ENCODE data around the gene GTPBP4. TPM values are rescaled to one million over a fixed set of nuclear protein-coding genes. Genes with fewer than 3 reads are reported as not detected.

Gene GTPBP4
- total and polyA plus RNA-seq, 9 of the 15 experiments (the other 6 are each of a cell fraction or from before 2014, with no cell fraction given), result 79.0 to 155 (median 128) TPM

- TF ChIP-seq, protein P1, sequence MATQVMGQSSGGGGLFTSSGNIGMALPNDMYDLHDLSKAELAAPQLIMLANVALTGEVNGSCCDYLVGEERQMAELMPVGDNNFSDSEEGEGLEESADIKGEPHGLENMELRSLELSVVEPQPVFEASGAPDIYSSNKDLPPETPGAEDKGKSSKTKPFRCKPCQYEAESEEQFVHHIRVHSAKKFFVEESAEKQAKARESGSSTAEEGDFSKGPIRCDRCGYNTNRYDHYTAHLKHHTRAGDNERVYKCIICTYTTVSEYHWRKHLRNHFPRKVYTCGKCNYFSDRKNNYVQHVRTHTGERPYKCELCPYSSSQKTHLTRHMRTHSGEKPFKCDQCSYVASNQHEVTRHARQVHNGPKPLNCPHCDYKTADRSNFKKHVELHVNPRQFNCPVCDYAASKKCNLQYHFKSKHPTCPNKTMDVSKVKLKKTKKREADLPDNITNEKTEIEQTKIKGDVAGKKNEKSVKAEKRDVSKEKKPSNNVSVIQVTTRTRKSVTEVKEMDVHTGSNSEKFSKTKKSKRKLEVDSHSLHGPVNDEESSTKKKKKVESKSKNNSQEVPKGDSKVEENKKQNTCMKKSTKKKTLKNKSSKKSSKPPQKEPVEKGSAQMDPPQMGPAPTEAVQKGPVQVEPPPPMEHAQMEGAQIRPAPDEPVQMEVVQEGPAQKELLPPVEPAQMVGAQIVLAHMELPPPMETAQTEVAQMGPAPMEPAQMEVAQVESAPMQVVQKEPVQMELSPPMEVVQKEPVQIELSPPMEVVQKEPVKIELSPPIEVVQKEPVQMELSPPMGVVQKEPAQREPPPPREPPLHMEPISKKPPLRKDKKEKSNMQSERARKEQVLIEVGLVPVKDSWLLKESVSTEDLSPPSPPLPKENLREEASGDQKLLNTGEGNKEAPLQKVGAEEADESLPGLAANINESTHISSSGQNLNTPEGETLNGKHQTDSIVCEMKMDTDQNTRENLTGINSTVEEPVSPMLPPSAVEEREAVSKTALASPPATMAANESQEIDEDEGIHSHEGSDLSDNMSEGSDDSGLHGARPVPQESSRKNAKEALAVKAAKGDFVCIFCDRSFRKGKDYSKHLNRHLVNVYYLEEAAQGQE (IDR thresholded peaks at IDR 0.05; ENCODE audit: borderline replicate concordance), result no peak
- TF ChIP-seq, protein P1 (CRISPR knock-in tag; IDR thresholded peaks at IDR 0.05; ENCODE audit: low read depth), result no peak
- TF ChIP-seq ZNF146 (CRISPR knock-in tag; IDR thresholded peaks at IDR 0.05; ENCODE audit: unreplicated experiment) (no peak), E2F6 (IDR thresholded peaks at IDR 0.05; ENCODE audit: borderline replicate concordance in 1 of 2, extremely low read depth in 1 of 2, insufficient read depth in 1 of 2, insufficient read length in 1 of 2, low read depth in 1 of 2, low read length in 1 of 2, poor library complexity in 1 of 2, severe bottlenecking in 1 of 2) (peak in 1 of 2 experiments; percentile 49), CEBPB (tag; IDR thresholded peaks at IDR 0.05) (no peak), KDM2B (CRISPR knock-in tag; IDR thresholded peaks at IDR 0.05) (no peak), TAF1 (IDR thresholded peaks at IDR 0.05; ENCODE audit: control insufficient read depth, extremely low read depth, insufficient read depth, low read length, severe bottlenecking) (no peak)
- TF ChIP-seq, protein P2, sequence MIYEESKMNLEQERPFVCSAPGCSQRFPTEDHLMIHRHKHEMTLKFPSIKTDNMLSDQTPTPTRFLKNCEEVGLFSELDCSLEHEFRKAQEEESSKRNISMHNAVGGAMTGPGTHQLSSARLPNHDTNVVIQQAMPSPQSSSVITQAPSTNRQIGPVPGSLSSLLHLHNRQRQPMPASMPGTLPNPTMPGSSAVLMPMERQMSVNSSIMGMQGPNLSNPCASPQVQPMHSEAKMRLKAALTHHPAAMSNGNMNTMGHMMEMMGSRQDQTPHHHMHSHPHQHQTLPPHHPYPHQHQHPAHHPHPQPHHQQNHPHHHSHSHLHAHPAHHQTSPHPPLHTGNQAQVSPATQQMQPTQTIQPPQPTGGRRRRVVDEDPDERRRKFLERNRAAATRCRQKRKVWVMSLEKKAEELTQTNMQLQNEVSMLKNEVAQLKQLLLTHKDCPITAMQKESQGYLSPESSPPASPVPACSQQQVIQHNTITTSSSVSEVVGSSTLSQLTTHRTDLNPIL (CRISPR knock-in tag; IDR thresholded peaks at IDR 0.05), result no peak
Observed at GRCh38 chr10:963186-963585, 25.0 kb upstream of the GTPBP4 start (continued).

Data from K562 (cell line).